HG03565 (cell line): ENCODE data around the gene MPEG1.

ENCODE experiments used
- ATAC-seq: cut with Tn5 transposase; IDR thresholded peaks from one replicate; pipeline ENCODE4 v1.9.1; 2021; ENCODE audit warnings: mild to moderate bottlenecking, moderate library complexity; ENCODE audit not compliant: unreplicated experiment

MPEG1 gene

DNA sequence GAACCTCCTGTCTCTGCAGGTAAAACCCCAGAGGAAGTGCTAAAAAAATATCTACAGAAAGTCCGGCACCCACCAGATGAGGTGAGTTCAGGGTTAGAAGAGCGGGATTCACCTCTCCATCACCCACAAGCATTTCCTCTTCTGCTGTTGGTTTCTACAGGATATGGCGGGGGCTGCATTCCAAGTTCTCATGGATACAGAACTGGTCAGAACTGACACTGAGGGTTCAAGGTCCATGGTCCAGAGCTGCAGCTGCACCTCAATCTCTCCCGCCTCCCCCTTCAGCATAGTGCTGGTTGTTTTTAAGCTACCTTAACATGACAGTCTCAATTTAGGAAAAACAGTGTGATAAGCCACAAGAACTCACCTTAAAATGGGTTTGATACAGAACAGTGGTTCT, 21.6 kb downstream of the MPEG1 start:
- no peak for ATAC-seq

DNA sequence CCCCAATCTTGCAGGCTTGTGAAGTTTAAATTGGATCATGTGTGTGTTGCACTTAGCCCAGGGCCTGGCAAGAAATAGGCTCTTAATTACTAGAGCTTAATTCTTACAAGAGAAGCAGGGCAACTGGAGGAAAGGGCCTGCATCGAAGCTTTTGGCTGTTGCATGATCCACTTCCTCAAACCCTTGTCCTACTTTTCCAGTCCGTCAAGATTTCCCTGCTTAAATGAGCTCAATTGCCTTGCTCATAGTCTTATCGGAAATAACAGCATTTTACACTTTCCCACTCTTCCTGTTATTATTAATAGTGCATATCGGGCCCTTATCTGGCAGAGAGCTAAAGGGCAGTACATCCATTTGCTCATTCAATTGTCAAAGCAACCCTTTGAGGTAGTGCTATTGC, 22.7 kb downstream of the MPEG1 start:
- no peak for ATAC-seq

DNA sequence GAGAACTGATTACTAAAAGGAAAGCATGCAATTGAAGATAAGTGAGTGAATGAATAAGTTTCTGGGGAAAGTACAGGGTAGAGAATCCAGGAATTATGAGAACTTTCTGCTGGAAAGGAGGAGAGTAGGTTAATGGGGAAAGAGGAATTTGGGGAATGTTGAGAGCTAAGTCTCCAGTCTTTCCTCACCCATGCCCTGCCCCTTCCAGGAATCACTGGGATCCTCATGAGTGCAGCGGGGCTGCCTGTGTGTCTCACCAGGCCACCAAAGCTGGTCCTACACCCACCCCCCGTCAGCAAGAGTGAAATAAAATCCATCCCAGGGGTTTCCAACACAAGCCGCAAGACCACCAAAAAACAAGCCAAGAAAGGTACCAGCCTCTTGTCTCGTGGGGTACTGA, 23.8 kb downstream of the MPEG1 start:
- ATAC-seq = no peak

DNA sequence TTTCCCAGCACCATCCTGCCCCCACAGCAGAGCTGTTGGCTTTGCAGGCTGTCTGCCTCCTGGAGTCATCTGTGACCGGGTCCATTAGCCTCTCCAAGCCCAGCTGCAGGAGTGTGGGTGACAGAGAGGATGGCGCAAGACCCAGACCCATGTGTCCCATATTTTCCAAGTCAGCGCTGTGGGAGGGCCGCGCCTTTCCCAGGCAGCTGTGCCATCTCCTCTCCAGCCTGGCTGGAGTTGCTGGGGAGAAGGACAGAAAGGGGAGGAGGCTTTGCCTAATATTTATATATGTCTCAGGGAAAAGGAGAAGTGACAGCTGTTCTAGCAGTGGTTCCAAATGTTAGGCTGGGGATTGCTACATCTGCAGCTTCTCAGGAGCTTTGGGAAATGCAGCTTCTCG, 25.1 kb downstream of the MPEG1 start:
- ATAC-seq = no peak

DNA sequence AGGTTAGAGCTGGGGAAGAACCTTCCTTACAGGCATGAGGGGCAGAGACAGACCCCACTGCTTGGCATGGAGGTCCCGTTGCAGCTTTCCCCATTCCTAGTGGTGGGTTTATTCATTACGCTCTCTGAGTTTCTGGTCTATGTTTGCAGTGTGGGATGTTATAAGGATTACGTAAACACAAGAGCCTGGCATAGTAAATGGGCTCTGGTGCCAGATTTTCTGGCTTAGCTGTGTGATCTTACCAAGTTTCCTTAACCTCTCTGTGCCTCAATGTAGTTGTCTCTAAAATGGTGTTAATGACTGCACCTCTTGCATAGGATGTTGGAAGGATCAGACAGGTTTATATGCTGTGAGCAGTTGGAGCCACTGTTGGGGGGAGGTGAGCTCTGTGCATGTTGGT, 25.7 kb downstream of the MPEG1 start:
- ATAC-seq = no peak

DNA sequence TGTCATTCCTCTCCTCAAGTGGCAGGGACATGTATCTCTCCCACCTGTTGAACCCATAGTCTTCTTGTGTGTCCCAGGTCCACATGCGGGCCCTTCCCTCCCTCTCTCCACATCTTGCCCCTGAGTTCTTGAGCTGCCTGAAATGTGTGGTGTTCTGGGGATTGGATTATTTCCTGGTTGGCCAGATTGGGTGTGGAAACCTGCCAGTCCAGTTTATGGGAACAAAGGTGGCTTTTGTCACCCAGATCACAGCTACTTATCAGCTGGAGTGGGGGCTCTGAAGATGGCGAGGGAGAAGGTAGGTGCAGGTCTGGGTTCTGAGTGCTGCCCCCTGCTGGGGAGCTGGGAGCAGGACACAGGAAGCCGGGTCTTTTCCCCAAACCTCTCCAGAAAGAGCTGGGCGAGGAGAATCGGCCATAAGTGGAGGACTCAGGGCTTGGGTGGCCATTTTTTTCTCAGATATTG, 26.6 kb downstream of the MPEG1 start:
- no peak for ATAC-seq

DNA sequence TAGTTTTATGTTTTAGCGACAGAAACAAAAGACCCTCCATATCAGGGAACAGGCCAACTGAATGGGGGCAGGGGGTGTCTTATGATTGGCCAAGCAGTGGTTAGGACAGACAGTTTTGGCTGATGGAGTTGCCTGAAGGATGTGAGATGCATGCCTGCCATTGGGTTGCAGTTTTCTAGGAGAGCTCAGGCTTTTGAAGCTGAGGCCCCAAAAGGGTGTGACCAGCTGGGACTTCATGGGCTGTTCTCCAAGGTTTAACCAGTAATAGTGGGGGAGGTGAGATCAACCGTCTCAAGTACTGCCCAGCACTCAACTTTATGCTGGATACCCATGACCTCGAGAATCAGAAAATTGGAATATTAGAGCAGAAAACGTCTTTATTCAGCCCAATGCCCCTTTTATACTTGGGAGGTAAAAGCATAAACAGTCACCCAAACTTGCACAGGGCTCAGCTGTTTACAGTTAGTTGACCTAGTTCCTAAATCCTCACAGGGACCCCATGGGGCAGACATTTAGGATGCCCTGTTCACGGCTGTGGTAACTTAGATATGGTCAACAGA, 27.3 kb downstream of the MPEG1 start:
- ATAC-seq = no peak

DNA sequence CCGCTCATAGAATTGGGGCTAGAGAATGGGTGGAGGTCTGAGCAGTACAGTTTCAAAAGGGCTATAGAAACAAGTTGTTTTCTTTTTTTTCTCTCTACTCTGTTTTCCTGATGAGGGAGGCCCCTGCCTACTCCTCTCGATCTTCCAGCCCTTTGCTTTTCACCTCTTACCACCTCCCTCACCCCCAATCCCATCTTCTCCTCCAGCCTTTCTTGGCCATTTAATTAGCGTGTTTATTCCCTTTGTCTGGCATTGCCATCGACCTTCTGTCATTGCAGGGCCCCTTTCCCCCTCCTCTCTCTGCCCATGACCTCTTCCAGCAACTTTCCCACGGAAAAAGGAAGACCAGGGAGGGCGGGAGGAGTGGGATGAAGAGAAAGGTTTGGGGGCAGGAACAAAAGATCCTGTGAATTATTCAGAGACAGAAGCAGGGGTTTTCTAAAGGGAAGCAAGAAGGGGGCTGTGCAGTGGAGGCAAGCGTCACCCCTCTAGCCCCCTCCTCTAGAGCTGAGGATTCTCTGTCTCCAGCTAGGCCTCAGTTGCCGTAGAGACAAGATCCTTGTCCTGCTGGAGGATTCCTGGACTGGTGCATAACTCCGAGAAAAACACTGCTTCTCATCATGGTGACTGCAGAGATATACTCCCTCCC, 27.9 kb downstream of the MPEG1 start:
- no peak for ATAC-seq

DNA sequence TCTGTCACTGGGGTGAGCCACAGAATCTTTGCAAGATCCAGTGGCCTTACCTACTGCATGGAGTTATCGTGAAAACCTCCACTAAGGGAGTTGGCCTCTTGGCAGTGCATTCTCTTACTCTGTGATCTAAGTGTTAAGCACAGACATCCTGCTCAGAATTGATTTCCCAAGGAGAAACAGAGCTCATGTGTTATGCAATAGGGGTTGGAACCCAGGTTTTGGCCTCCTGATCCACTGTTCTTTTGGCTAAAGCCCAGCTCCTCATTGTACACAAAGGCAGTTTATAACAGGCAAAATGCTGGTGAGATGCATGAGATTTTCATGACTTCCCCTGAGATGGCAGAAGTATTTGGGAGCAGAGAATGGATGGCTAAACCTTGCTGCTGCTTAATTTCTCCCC, 29.0 kb downstream of the MPEG1 start:
- ATAC-seq = no peak

DNA sequence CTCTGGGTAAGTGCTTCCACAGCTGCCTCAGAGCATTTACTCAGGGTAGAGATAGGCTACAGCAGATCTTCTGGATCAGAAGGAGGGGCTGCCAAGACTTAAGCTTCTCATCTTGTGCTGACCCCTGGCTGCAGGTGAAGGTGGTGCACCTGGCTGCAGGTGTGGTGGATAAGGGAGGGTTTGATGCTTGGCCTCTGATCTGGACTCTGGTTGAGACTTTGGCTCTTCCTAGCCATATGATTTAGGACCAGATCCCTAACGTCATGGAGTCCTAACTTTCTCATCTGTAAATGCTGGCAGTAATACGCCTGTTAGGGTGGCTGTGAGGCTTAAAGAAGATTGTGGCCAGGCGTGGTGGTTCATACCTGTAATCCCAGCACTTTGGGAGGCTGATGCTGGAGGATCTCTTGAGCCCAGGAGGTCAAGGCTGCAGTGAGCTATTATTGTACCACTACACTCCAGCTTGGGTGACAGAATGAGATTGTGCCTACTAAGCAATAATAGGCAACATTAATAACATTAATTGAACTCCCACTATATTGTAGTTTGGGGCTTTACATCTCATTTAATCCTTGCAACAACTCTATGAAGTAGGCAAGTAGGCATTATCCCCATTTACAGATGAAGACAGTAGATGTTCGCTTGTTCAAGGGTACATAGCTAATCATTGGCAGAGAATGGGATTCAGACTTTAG, 30.1 kb downstream of the MPEG1 start:
- no peak for ATAC-seq

DNA sequence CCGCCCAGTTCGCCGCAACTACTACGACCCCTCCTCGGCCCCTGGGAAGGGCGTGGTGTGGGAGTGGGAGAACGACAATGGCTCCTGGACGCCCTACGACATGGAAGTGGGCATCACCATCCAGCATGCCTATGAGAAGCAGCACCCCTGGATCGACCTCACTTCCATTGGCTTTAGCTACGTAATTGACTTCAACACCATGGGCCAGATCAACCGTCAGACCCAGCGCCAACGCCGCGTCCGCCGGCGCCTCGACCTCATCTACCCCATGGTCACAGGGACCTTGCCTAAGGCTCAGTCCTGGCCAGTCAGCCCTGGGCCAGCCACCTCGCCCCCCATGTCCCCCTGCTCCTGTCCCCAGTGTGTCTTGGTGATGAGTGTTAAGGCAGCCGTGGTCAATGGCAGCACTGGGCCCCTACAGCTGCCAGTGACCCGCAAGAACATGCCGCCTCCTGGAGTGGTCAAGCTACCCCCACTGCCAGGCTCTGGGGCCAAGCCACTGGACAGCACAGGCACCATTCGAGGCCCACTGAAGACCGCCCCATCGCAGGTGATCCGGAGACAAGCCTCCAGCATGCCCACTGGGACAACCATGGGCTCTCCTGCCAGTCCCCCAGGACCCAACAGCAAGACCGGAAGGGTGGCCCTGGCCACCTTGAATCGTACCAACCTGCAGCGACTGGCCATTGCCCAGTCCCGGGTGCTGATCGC, 30.8 kb downstream of the MPEG1 start:
- no peak for ATAC-seq

DNA sequence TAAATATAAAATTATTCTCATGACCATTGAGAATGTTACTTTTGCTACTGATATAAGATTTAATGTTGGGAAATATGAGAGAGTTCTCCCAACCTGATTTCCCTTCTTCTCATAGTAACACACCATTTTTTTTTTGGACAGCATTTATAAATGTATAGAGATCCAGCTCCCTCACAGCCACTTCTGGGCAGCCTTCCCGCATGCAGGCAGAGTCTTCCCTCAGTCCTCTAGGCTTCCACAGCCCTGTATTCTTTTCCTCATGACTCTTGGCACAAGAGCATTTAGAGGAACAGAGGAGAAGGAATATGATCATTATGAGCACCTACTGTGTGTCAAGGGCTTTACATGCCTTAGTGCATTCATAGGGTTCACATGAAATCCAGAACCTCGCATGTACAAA, 31.8 kb downstream of the MPEG1 start:
- ATAC-seq = no peak

DNA sequence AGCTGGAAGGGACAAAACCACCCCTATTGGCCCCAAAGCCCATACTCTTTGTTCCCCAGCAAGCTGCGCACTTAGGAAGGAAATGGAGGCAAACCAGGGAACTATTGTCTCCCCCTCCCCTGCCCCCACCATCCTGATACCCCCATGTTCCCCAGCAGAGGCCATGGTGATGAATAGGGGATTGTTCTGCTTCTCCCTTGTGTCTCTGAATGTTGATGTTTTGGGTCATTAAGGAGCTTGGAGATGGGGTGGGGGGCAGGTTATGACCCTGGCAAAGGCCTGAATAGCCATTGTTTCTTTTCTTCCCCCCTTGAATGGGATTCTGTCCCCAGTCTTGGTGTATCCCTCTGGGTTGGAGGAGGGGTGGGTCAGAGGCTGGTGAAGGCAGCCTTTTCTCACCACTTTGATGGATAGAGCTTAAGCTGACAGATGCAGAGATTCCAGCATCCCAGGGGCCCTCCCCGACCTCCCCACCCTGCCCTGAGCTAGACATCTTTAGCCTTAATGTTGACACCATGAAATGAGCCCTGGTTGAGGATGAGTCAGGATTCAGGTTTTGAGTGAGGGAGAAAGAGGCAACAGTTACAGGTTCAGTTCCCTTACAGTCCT, 32.5 kb downstream of the MPEG1 start:
- ATAC-seq = no peak

DNA sequence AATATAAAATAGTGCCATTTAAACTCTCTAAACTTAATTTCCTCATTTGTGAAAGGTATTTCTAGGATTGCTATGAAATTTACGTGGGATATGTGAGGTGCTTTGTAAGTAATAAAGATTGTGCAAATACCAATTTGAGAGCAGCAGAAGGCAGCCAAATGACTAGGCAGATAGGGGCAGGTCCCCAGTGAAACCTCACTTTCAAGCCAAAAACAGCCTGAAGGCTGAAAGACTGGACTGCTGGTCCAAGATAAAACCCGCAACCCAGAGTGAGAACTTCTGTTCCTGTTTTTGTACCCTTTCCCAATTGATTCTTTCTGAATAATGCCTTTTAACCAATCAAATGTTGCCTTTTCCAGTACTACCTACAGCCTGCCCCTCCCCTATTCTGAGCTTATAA, 33.6 kb downstream of the MPEG1 start:
- ATAC-seq = no peak

DNA sequence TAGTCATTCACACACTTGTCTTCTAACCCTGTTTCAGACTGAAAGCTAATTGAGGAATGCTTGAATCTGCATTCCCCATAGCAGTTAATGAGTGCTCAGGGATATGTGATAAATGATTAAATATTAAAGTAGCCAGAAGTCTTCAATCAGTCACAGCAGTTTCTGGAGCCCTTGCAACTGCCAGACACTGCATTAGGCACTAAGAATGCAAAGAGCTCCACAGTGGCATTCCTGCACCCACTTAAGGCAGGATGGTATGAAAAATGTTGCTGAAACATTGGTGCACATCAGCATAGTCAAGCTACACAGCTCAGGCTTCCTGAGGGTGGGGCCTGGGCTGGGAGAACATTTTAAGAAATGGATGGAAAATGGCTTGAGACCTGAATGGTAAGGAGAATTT, 34.3 kb downstream of the MPEG1 start:
- no peak for ATAC-seq

DNA sequence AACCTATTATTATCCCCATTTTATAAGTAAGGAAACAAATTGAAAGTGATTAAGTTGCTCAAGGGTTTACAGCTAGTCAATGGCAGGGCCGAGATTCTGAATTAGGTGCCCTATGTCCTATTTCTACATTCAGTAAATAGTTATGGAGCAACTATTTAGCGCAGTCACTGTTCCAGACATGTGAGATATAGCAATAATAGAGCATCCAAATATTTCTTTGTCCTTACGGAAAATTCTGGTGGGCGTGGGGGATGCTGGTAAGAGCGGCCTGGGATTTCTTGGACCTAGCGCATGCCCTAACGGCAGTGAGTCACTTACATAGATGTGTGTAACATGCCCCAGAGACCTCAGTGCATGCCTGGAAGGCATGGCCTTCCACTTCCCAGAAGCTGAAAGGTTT, 36.4 kb downstream of the MPEG1 start:
- ATAC-seq = no peak

DNA sequence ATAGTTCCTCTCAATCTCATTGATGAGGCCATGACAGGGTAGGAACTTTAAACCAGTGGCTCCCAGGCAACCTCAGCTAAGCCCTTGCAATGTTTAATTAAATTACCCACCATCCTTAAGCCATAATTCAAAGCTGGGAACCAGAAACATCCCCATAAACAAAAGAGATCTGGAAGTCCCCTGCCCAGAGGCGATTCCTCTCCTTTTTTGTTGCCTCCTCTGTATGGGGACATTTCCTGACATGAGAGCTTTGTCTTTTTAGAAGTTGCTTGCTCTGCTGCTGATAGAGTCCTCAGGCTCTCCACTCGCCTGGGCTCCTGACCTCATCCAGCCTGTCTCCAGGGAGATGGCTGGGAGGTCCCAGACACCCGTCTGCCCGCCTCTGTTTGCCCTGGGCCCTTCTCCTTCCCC, 37.6 kb downstream of the MPEG1 start:
- no peak for ATAC-seq

DNA sequence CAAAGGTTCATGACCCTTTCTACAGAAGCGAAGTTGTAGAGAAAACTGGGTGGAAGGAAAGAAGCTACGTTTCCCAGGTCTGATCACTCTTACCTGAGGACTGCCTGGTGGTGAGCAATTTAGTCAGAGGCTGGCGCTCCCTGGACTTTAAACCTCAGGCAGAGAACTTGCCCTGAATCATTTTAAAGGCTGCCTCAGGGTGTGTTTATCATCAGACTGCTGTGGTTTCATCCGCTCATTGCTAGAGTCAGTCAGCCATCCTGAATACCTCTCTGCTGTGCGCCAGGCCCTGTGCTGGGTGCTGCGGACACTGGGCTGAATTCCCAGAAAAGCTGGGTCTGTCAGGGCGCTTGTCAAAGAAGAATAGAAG, 38.1 kb downstream of the MPEG1 start:
- no peak for ATAC-seq

DNA sequence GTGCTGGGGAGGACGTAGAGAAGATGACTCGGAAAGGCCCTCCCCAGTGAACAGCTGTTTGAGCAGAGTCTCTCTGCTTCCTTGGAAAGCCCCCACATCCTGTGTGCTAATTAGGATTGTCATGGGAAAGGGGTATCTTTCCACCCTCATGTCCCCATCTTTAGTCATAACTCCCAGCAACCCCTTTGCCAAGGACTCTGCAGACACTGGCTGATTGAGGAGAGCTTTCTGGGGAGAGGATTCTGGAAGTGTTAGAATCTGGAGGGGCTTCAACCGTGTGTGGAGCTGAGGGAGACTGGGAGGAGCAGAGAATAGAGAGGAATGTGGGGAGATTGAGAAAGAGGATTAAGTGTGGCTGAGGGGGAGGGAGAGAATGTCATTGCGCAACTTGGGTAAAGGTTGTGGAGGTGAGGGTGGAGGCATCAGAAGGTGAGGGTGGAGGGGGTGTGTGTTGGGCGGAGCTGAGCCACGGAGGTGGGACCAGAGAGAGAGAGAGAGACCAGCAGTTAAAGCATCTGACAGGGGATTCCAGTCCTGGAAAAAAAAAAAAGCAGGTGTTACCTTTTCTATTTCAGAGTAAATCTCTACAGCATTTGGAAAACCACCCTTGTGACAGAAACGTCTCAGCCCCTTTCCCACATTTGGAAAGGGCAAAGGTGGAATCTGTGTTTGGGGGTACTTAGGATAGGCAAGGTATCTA, 38.6 kb downstream of the MPEG1 start:
- ATAC-seq = no peak

DNA sequence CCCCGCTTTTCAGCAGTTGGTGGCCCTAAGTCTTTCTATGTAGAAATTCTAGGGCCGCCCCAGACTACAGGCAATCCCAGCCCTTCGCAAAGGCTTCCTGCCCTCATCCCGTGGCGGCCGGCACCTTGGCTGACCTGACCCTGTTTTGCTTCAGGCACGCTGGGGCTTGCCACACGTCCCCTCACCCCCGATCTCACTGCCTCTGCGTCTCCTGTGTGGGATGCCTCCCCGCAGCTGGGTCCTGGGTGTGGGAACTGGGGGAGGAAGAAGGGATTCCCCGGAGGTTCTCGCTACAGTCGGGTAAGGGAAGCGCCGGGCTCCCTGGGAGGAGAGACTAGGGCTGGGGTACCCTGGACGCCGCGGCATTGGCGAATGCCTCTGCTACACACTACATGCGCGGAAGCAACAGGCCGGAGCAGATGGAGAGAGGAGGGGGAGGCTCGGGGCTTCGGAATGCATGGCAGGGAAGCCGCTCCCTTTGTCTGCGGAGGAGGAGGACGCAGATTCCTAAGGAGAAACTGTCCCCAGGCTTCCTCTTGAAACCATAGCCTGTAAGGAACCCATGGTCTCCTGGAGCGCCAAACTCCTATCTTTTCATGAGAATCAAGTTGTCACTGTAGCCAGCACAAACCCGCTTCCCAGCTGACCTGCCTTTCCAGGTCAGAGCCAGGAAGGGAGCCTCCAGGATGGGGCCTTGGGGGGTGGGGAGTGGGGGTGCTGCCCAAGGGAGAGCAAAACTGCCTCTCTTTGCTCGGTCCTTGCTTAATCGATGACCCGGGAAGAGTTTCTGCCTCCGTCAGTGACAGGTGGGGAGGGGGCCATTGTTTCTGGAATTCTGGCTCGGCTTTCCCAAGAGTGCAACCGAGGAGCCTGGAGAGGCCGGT, 39.4 kb downstream of the MPEG1 start:
- ATAC-seq = no peak
